ENCODE data around the gene CCDC38.

Gene CCDC38

GRCh38 chr12:95830335-95831089 is 111.9 kb downstream of the CCDC38 start:
- DNase-seq, result no peak

- DNase-seq, result no peak
Measured at GRCh38 chr12:95829395-95829794, 113.0 kb downstream of the CCDC38 start.

- DNase-seq, result no peak
Measured at GRCh38 chr12:95820096-95820703, 122.2 kb downstream of the CCDC38 start.

Data from activated effector memory CD4-positive, alpha-beta T cell treated with Interleukin-2 at 50 U/mL for 16 hours (primary cell).